HepG2 (cell line): ENCODE measurements around the gene DNAJC7. TPM values are rescaled to one million over a fixed set of nuclear protein-coding genes. Genes with fewer than 3 reads are reported as not detected.
A peak's percentile ranks its signal among the peaks of the same experiment; 100 is the strongest.

Experiments used
- ATAC-seq: fragments of 200-7000 bp; cut with Tn5 transposase; 3 replicates; pipeline ENCODE4 v1.9.1; 2020; ENCODE audit warnings: mild to moderate bottlenecking, moderate library complexity
- BruUV-seq: library from RNA; stranded (reverse); fragments of 400-500 nt; replicated peaks from 2 replicates; lab custom pipeline; 2021; lab: Mats Ljungman, UMichigan
- CTCF ChIA-PET: fragments of 300-600 bp; formaldehyde crosslinking; extraction: SDS; loops from one replicate; lab custom pipeline; 2021; ENCODE audit warnings: low total read pairs, inconsistent platforms, low intra/inter-chr PET ratio; lab: Yijun Ruan, JAX
- POLR2A ChIA-PET: fragments of 350-600 bp; sonication (Branson Sonifier 250); formaldehyde crosslinking; loops from one replicate; lab custom pipeline; 2020; ENCODE audit warnings: antibody characterized with exemption, inconsistent platforms; lab: Yijun Ruan, JAX
- DNase-seq: peaks from one replicate; pipeline ENCODE4 v3.0.0-alpha.2; 2015; ENCODE audit warnings: low spot score
- FAIRE-seq: peaks from 3 replicates; lab custom pipeline; 2011; peaks lifted over from hg19 to GRCh38; lab: Jason Lieb, UNC
- H2AFZ ChIP-seq: one replicate; pipeline ENCODE4 v1.6.1; 2011; ENCODE audit warnings: low read length, inconsistent platforms
- H3K27ac ChIP-seq: fragments of 300-600 bp; 3 replicates; pipeline ENCODE4 v1.8.0; 2011; ENCODE audit warnings: mixed run types, mild to moderate bottlenecking, mixed read lengths, low read length, inconsistent platforms; ENCODE audit not compliant: insufficient read depth; ENCODE audit errors: extremely low read length
- H3K27me3 ChIP-seq, 2 experiments: fragments of 200-600 bp in 1 of 2; 2 replicates in 1 of 2; 3 replicates in 1 of 2; pipeline versions ENCODE4 v1.6.0 to v1.8.0; 2011; ENCODE audit warnings: low read length in 2 of 2, mild to moderate bottlenecking in 2 of 2, moderate library complexity in 2 of 2, inconsistent platforms in 1 of 2; ENCODE audit not compliant: insufficient read depth in 2 of 2, control insufficient read depth in 1 of 2
- H3K36me3 ChIP-seq, 2 experiments: fragments of 200-600 bp in 1 of 2; replicated peaks in 1 of 2; 2 replicates in 1 of 2; 3 replicates in 1 of 2; pipeline versions ENCODE4 v1.5.1 to v1.8.0; 2011; ENCODE audit warnings: low read length in 2 of 2, inconsistent platforms in 1 of 2; ENCODE audit not compliant: insufficient read depth in 2 of 2, control insufficient read depth in 1 of 2
- H3K4me1 ChIP-seq: 2 replicates; pipeline ENCODE4 v1.5.1; 2012; ENCODE audit warnings: low read length, inconsistent platforms; ENCODE audit not compliant: insufficient read depth
- H3K4me2 ChIP-seq: 2 replicates; pipeline ENCODE4 v1.6.0; 2011; ENCODE audit warnings: low read depth, low read length, inconsistent platforms
- H3K4me3 ChIP-seq, 3 experiments: fragments of 200-600 bp in 1 of 3; sonication (generic), shearing (Covaris generic) in 1 of 3; replicated peaks in 1 of 3; 2 replicates each; pipeline ENCODE4 v1.5.1; 2011 to 2016; ENCODE audit warnings: low read length in 3 of 3, inconsistent platforms in 2 of 3, low read depth in 2 of 3, mild to moderate bottlenecking in 2 of 3, control low read depth in 1 of 3, mixed read lengths in 1 of 3; ENCODE audit not compliant: insufficient read depth in 1 of 3
- H3K79me2 ChIP-seq: one replicate; pipeline ENCODE4 v1.6.1; 2011; ENCODE audit warnings: low read length, inconsistent platforms; ENCODE audit not compliant: insufficient read depth
- H3K9ac ChIP-seq: 2 replicates; pipeline ENCODE4 v1.6.0; 2011; ENCODE audit warnings: mild to moderate bottlenecking, low read depth, low read length, inconsistent platforms; ENCODE audit not compliant: insufficient read depth
- H3K9me3 ChIP-seq: 2 replicates; pipeline ENCODE4 v1.5.1; 2012; ENCODE audit warnings: mild to moderate bottlenecking, low read length
- H4K20me1 ChIP-seq: 2 replicates; pipeline ENCODE4 v1.6.0; 2011; ENCODE audit warnings: inconsistent platforms, mild to moderate bottlenecking, low read length, moderate library complexity; ENCODE audit not compliant: insufficient read depth
- CEBPG ChIP-seq: IDR thresholded peaks from 2 replicates; pipeline ENCODE4 v1.6.1; 2016
- EEA1 ChIP-seq: sonication (generic); formaldehyde crosslinking; IDR thresholded peaks from 2 replicates; pipeline ENCODE4 v1.5.1; 2020; ENCODE audit warnings: mild to moderate bottlenecking, missing genetic modification reagents, borderline replicate concordance
- KDM6A ChIP-seq: IDR thresholded peaks from 2 replicates; pipeline ENCODE4 v1.6.1; 2016; ENCODE audit warnings: low read depth
- MEF2D ChIP-seq: sonication (generic); formaldehyde crosslinking; IDR thresholded peaks from 2 replicates; pipeline ENCODE4 v1.5.1; 2020; ENCODE audit warnings: mild to moderate bottlenecking, missing genetic modification reagents
- NONO ChIP-seq, 2 experiments: fragments of 450-650 bp in 1 of 2; sonication (generic) in 1 of 2; formaldehyde crosslinking in 1 of 2; IDR thresholded peaks in 1 of 2; conservative IDR thresholded peaks in 1 of 2; 2 replicates each; pipeline versions ENCODE4 v1.6.1 to v1.8.0; 2017 to 2022; ENCODE audit warnings: mild to moderate bottlenecking in 1 of 2, missing genetic modification reagents in 1 of 2, moderate library complexity in 1 of 2
- POLR2G ChIP-seq: fragments of 200-400 bp; formaldehyde crosslinking; IDR thresholded peaks from 2 replicates; pipeline ENCODE4 v1.6.1; 2018; ENCODE audit warnings: mild to moderate bottlenecking, low read depth, low read length, moderate library complexity
- RXRB ChIP-seq: IDR thresholded peaks from 2 replicates; pipeline ENCODE4 v1.6.1; 2016; ENCODE audit warnings: borderline replicate concordance, missing genetic modification reagents, missing compliant biosample characterization
- SNAI1 ChIP-seq: sonication (generic); formaldehyde crosslinking; IDR thresholded peaks from 2 replicates; pipeline ENCODE4 v1.5.0; 2020; ENCODE audit warnings: mild to moderate bottlenecking, missing genetic modification reagents, borderline replicate concordance
- TMF1 ChIP-seq: sonication (generic); formaldehyde crosslinking; IDR thresholded peaks from 2 replicates; pipeline ENCODE4 v1.8.1; 2022; ENCODE audit warnings: low read depth, missing genetic modification reagents
- WGBS: methylation state at CpG from one replicate; pipeline ENCODE4 v1.1.6; 2017; ENCODE audit warnings: low lambda C conversion rate; 5-methylcytosine and 5-hydroxymethylcytosine counted together
- in situ Hi-C: cut with HindIII; loops from 2 replicates; pipeline ENCODE4 v1.10.0; 2017; ENCODE audit warnings: low pct_unique_long_range_greater_than_20kb; ENCODE audit not compliant: extremely low pct_ligation_motif_present
- intact Hi-C: fragments of 100-400 bp; cut with micrococcal nuclease; formaldehyde crosslinking; loops from one replicate; pipeline ENCODE4 v1.10.0; 2022; ENCODE audit not compliant: unreplicated experiment
- polyA plus RNA-seq, 8 experiments: library from polyadenylated mRNA; depleted of rRNA in 3 of 8; stranded (reverse) in 7 of 8; unstranded in 1 of 8; fragments of >200 nt; fragmentation: Illumina TruSeq in 4 of 8; extraction: Trizol in 4 of 8; gene quantifications; 2 replicates each; pipeline versions ENCODE4 v1.2.1 to v1.2.3, GENCODE V29; 2011 to 2016; ENCODE audit warnings: low read depth in 4 of 8, missing spikeins in 1 of 8, mixed read lengths in 1 of 8; ENCODE audit not compliant: insufficient read depth in 1 of 8
- total RNA-seq, 5 experiments: library from RNA; depleted of rRNA; stranded (reverse); fragments of >200 nt; fragmentation: Illumina TruSeq; extraction: Trizol; gene quantifications; 2 replicates each; pipeline ENCODE4 v1.2.3, GENCODE V29; 2016; ENCODE audit warnings: low read depth in 1 of 5
- TF ChIP-seq, protein P1 (sequence below): IDR thresholded peaks from 2 replicates; pipeline ENCODE4 v1.6.1; 2012; ENCODE audit warnings: inconsistent platforms
- TF ChIP-seq, protein P2 (sequence below), 2 experiments: sonication (generic) in 1 of 2; formaldehyde crosslinking in 1 of 2; IDR thresholded peaks; 2 replicates each; pipeline versions ENCODE4 v1.4.0 to v1.6.1; 2018 to 2020; ENCODE audit warnings: missing genetic modification reagents in 2 of 2, borderline replicate concordance in 1 of 2, low read depth in 1 of 2, mild to moderate bottlenecking in 1 of 2, missing biosample characterization in 1 of 2
- TF ChIP-seq, protein P3 (sequence below): sonication (generic); formaldehyde crosslinking; IDR thresholded peaks from 2 replicates; pipeline ENCODE4 v1.8.1; 2023; ENCODE audit warnings: missing genetic modification reagents, inconsistent platforms, borderline replicate concordance
- TF ChIP-seq, protein P4 (sequence below): sonication (generic); formaldehyde crosslinking; IDR thresholded peaks from 2 replicates; pipeline ENCODE4 v1.4.0; 2020; ENCODE audit warnings: mild to moderate bottlenecking, missing genetic modification reagents

DNAJC7 gene
- total and polyA plus RNA-seq, 2 of the 13 experiments (the other 11 are each of a cell fraction or from before 2014, with no cell fraction given), result 47.7 to 132 TPM

DNA sequence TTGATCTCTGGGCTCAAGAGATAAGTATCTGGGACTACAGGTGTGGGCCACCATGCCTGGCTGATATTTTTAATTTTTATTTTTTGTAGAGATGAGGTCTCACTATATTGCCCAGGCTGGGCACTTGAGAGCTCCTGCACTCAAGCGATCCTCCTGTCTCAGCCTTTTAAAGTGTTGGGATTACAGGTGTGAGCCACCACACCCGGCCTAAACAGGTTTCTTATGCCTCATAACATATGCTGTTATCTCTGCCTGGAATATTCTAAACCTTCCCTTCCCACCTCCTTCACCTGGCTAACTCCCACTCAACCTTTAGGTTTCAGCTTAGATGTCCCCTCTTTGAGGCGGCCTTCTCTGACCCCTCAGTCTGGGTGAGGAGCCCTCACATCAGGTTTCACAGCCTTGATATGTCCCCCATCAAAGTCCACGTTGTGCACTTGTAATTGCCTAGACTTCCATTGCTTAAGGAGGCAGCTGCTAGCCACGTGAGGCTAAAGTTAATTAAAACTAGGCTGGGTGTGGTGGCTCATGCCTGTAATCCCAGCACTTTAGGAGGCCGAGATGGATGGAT is 59.3 kb downstream of the DNAJC7 start:
- in situ Hi-C loops, result loop anchor here (5.0 kb wide), 1 partner anchor 221 kb away; no protein-coding TSS in a partner anchor
- ATAC-seq (no peak; the same call in 2 of the 3 replicates), FAIRE-seq (no peak), DNase-seq (no peak)
- Histone ChIP-seq H3K79me2 (no peaks in the 10 kb centered on the region), H3K9ac (no peak overlapping the region), H3K4me2 (peak overlapping the region; percentile 64), H3K27me3 (peaks cover 3 to 25% of the 10 kb centered on the region in 2 experiments; a peak in 4 of 5 replicates), H2AFZ (no peak overlapping the region), H3K27ac (peak overlapping the region; percentile 56), H3K9me3 (no peaks in the 10 kb centered on the region), H3K4me1 (peaks cover 67% of the 10 kb centered on the region), H3K36me3 (no peaks in the 10 kb centered on the region), H4K20me1 (no peaks in the 10 kb centered on the region), H3K4me3 (peak overlapping the region in 1 of 3 experiments; percentile 18; a peak in 1 of 6 replicates)
- ChIA-PET CTCF (no interaction called here), POLR2A (interaction anchor here (0.7 to 4.6 kb wide), 12 partner anchors 8 to 269 kb away, joined by 3 to 62 read pairs (median 4); partner anchors contain the start of genes ACLY, CNP, EIF1 and KLHL11)
- 69% methylated on average over 6 of the region's 6 CpGs for WGBS
- intact Hi-C loops, result loop anchor here (5.0 kb wide), 2 partner anchors 41 to 146 kb away; partner anchors contain the start of genes ACLY, FKBP10 and P3H4
- BruUV-seq, result no TSS peak
- TF ChIP-seq, protein P1, sequence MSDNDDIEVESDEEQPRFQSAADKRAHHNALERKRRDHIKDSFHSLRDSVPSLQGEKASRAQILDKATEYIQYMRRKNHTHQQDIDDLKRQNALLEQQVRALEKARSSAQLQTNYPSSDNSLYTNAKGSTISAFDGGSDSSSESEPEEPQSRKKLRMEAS, result no peak
- TF ChIP-seq, protein P2, sequence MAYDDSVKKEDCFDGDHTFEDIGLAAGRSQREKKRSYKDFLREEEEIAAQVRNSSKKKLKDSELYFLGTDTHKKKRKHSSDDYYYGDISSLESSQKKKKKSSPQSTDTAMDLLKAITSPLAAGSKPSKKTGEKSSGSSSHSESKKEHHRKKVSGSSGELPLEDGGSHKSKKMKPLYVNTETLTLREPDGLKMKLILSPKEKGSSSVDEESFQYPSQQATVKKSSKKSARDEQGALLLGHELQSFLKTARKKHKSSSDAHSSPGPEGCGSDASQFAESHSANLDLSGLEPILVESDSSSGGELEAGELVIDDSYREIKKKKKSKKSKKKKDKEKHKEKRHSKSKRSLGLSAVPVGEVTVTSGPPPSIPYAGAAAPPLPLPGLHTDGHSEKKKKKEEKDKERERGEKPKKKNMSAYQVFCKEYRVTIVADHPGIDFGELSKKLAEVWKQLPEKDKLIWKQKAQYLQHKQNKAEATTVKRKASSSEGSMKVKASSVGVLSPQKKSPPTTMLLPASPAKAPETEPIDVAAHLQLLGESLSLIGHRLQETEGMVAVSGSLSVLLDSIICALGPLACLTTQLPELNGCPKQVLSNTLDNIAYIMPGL (CRISPR knock-in tag; IDR thresholded peaks at IDR 0.05; ENCODE audit: borderline replicate concordance in 1 of 2, low read depth in 1 of 2), result no peak
- TF ChIP-seq, protein P3, sequence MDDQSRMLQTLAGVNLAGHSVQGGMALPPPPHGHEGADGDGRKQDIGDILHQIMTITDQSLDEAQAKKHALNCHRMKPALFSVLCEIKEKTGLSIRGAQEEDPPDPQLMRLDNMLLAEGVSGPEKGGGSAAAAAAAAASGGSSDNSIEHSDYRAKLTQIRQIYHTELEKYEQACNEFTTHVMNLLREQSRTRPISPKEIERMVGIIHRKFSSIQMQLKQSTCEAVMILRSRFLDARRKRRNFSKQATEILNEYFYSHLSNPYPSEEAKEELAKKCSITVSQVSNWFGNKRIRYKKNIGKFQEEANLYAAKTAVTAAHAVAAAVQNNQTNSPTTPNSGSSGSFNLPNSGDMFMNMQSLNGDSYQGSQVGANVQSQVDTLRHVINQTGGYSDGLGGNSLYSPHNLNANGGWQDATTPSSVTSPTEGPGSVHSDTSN (CRISPR knock-in tag), result no peak
- TF ChIP-seq TMF1, result no peak
- TF ChIP-seq RXRB (CRISPR knock-in tag), result 0 out of 2 replicates have a peak, but pooled peaks have one; percentile 3
- TF ChIP-seq MEF2D (CRISPR knock-in tag), result no peak
- TF ChIP-seq KDM6A (CRISPR knock-in tag), result no peak
- TF ChIP-seq NONO (IDR thresholded peaks at IDR 0.05), result no peak
- TF ChIP-seq NONO (CRISPR knock-in tag; conservative IDR thresholded peaks at IDR 0.05), result no peak
- TF ChIP-seq, protein P4, sequence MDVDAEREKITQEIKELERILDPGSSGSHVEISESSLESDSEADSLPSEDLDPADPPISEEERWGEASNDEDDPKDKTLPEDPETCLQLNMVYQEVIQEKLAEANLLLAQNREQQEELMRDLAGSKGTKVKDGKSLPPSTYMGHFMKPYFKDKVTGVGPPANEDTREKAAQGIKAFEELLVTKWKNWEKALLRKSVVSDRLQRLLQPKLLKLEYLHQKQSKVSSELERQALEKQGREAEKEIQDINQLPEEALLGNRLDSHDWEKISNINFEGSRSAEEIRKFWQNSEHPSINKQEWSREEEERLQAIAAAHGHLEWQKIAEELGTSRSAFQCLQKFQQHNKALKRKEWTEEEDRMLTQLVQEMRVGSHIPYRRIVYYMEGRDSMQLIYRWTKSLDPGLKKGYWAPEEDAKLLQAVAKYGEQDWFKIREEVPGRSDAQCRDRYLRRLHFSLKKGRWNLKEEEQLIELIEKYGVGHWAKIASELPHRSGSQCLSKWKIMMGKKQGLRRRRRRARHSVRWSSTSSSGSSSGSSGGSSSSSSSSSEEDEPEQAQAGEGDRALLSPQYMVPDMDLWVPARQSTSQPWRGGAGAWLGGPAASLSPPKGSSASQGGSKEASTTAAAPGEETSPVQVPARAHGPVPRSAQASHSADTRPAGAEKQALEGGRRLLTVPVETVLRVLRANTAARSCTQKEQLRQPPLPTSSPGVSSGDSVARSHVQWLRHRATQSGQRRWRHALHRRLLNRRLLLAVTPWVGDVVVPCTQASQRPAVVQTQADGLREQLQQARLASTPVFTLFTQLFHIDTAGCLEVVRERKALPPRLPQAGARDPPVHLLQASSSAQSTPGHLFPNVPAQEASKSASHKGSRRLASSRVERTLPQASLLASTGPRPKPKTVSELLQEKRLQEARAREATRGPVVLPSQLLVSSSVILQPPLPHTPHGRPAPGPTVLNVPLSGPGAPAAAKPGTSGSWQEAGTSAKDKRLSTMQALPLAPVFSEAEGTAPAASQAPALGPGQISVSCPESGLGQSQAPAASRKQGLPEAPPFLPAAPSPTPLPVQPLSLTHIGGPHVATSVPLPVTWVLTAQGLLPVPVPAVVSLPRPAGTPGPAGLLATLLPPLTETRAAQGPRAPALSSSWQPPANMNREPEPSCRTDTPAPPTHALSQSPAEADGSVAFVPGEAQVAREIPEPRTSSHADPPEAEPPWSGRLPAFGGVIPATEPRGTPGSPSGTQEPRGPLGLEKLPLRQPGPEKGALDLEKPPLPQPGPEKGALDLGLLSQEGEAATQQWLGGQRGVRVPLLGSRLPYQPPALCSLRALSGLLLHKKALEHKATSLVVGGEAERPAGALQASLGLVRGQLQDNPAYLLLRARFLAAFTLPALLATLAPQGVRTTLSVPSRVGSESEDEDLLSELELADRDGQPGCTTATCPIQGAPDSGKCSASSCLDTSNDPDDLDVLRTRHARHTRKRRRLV, result peak; percentile 30; the same call in 1 of the 2 replicates
- no peak for TF ChIP-seq POLR2G
- TF ChIP-seq CEBPG, result no peak
- TF ChIP-seq EEA1 (CRISPR knock-in tag), result no peak
- TF ChIP-seq SNAI1, result 0 out of 2 replicates have a peak, but pooled peaks have one; percentile 2
